Adipocyte (in vitro differentiated cells): ENCODE data around the gene ZC2HC1B.
"Not testable (repeated sequence)": the region's sequence is repeated elsewhere in the genome, so short reads cannot be mapped to it uniquely, and the experiment has no call there.

Experiments
- DNase-seq: peaks from one replicate; pipeline ENCODE4 v3.0.0-alpha.2; 2015; ENCODE audit warnings: low read depth
- H3K27me3 ChIP-seq: replicated peaks from 2 replicates; pipeline ENCODE4 v1.7.0; 2013; ENCODE audit warnings: mild to moderate bottlenecking, low read length, moderate library complexity; ENCODE audit not compliant: control insufficient read depth, insufficient read depth
- H3K36me3 ChIP-seq: 2 replicates; pipeline ENCODE4 v1.7.0; 2013; ENCODE audit warnings: low read length, mild to moderate bottlenecking, moderate library complexity; ENCODE audit not compliant: control insufficient read depth, insufficient read depth, severe bottlenecking
- H3K4me1 ChIP-seq: 2 replicates; pipeline ENCODE4 v1.7.0; 2013; ENCODE audit warnings: mild to moderate bottlenecking, low read length, moderate library complexity; ENCODE audit not compliant: control insufficient read depth, insufficient read depth
- H3K4me3 ChIP-seq: 2 replicates; pipeline ENCODE4 v1.7.0; 2013; ENCODE audit warnings: mild to moderate bottlenecking, low read length, moderate library complexity
- H3K9ac ChIP-seq: 2 replicates; pipeline ENCODE4 v1.7.0; 2013; ENCODE audit warnings: mild to moderate bottlenecking, low read length, moderate library complexity
- H3K9me3 ChIP-seq: 2 replicates; pipeline ENCODE4 v1.7.0; 2013; ENCODE audit warnings: mild to moderate bottlenecking, low read length, moderate library complexity; ENCODE audit not compliant: control insufficient read depth

ZC2HC1B gene

DNA sequence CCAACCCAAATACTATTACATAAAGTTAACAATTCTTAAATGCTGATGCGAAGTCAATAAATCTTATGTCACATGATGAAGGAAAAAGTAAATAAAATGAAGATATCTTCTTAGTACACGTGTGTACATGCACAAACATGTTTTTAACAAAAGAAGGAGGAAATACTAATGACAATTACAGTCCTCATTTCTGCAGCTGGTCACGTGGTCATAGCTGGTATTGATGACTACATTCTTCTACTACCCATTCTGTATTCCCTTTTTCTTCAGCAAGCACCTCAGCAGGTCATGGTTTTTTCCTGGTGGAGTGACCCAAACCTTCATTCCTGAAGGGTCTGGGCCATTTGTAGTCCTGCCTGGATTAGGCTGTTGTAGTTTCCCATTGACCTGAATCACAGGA is 4.5 kb downstream of the ZC2HC1B start:
- not testable (repeated sequence) for H3K9ac ChIP-seq, H3K4me1 ChIP-seq, H3K9me3 ChIP-seq, DNase-seq, H3K4me3 ChIP-seq, H3K27me3 ChIP-seq
- H3K36me3 ChIP-seq: peaks cover 24% of the 10 kb centered on the region

DNA sequence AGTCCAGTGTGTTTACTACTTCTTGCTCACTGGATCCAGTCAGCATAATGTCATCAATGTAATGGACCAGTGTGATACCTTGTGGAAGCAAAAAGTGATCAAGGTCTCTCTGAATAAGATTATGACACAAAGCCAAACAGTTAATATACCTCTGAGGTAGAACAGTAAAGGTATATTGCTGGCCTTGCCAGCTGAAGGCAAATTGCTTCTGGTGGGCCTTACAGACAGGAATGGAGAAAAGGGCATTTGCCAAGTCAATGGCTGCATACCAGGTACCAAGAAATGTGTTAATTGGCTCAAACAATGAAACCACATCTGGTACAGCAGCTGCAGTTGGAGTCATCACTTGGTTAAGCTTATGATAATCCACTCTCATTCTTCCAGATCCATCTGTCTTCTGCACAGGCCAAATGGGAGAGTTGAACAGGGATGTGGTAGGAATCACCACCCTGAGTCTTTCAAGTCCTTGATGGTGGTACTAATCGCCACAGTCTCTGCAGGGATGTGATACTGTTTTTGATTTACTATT is 7.0 kb downstream of the ZC2HC1B start:
- DNase-seq, H3K36me3 ChIP-seq, H3K4me3 ChIP-seq, H3K27me3 ChIP-seq, H3K4me1 ChIP-seq, H3K9me3 ChIP-seq, H3K9ac ChIP-seq: not testable (repeated sequence)

GRCh38 chr6:143872201-143872600 is 7.9 kb downstream of the ZC2HC1B start:
- Histone ChIP-seq H3K4me1 (no peaks in the 10 kb centered on the region), H3K4me3 (no peak overlapping the region), H3K9ac (no peak overlapping the region), H3K27me3 (no peaks in the 10 kb centered on the region), H3K36me3 (no peaks in the 10 kb centered on the region), H3K9me3 (peaks cover 6% of the 10 kb centered on the region)
- DNase-seq: peak; percentile 38

DNA sequence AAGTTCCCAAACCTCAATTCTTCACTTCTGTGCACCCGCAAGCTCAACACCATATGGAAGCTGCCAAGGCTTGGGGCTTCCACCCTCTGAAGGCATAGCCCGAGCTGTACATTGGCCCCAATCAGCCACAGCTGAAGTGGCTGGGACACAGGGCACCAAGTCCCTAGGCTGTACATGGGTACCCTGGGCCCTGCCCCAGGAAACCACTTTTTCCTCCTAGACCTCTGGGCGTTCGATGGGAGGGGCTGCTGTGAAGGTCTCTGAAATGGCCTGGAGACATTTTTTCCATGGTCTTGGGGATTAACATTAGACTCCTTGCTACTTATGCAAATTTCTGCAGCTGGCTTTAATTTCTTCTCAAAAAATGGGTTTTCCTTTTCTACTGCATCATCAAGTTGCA is 9.3 kb downstream of the ZC2HC1B start:
- H3K9ac ChIP-seq, H3K4me1 ChIP-seq, H3K4me3 ChIP-seq, H3K9me3 ChIP-seq, DNase-seq, H3K36me3 ChIP-seq, H3K27me3 ChIP-seq: not testable (repeated sequence)

GRCh38 chr6:143874503-143874902 is 10.2 kb downstream of the ZC2HC1B start:
- not testable (repeated sequence) for H3K27me3 ChIP-seq, H3K4me1 ChIP-seq, DNase-seq, H3K9me3 ChIP-seq, H3K36me3 ChIP-seq, H3K4me3 ChIP-seq, H3K9ac ChIP-seq

- peaks cover 8% of the 10 kb centered on the region for H3K9me3 ChIP-seq
- no peaks in the 10 kb centered on the region for H3K36me3 ChIP-seq
- DNase-seq: no peak
- no peaks in the 10 kb centered on the region for H3K4me1 ChIP-seq
- no peak overlapping the region for H3K4me3 ChIP-seq
- H3K27me3 ChIP-seq: no peaks in the 10 kb centered on the region
- H3K9ac ChIP-seq: no peak overlapping the region
These were observed 13.5 kb downstream of the ZC2HC1B start for GRCh38 chr6:143877584-143878271.

GRCh38 chr6:143878272-143878760 is 14.0 kb downstream of the ZC2HC1B start:
- no peaks in the 10 kb centered on the region for H3K27me3 ChIP-seq
- no peak for DNase-seq
- H3K9me3 ChIP-seq: peaks cover 8% of the 10 kb centered on the region
- no peaks in the 10 kb centered on the region for H3K36me3 ChIP-seq
- H3K4me1 ChIP-seq: no peaks in the 10 kb centered on the region
- no peak overlapping the region for H3K9ac ChIP-seq
- H3K4me3 ChIP-seq: no peak overlapping the region

GRCh38 chr6:143880412-143880811 is 16.1 kb downstream of the ZC2HC1B start:
- H3K4me1 ChIP-seq: no peaks in the 10 kb centered on the region
- no peak overlapping the region for H3K4me3 ChIP-seq
- no peak for DNase-seq
- H3K27me3 ChIP-seq: no peaks in the 10 kb centered on the region
- peaks cover 3% of the 10 kb centered on the region for H3K9me3 ChIP-seq
- no peak overlapping the region for H3K9ac ChIP-seq
- no peaks in the 10 kb centered on the region for H3K36me3 ChIP-seq

- Histone ChIP-seq H3K4me3 (no peak overlapping the region), H3K9ac (no peak overlapping the region), H3K27me3 (no peaks in the 10 kb centered on the region), H3K36me3 (no peaks in the 10 kb centered on the region), H3K9me3 (peaks cover 3% of the 10 kb centered on the region), H3K4me1 (no peaks in the 10 kb centered on the region)
- DNase-seq: no peak
These were observed 18.2 kb downstream of the ZC2HC1B start for GRCh38 chr6:143882401-143882930.

DNA sequence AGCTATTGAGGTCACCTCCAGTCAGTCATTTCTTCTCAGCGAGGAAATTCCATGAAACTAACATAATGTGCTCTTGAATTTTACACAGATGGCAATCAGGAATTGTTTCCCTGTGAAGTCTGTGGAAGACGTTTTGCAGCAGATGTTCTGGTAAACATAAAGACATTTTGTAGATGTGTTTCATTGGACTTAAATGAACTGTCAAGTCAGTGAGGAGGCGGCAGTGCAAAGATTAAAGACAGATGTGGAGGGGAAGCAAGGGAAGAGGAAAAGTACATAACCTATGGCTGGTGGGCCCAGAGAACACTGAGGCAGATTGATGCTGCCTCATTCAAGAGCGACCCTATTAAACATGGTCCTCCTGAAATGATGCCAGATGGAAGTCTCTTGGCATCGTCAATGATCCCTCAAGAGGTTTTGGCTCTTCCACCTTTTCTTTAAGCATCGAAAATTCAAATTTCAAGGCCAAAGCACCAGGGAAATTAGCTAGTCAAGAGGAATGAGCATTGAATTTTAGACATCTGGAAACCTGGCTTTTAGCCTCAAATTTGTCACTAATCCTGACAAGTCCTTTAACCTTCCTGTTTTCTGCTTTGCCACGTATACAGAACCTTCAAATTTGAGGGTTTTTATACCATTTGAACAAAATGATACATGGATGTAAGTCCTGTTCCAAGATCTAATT is 20.1 kb downstream of the ZC2HC1B start:
- Histone ChIP-seq H3K4me1 (no peaks in the 10 kb centered on the region), H3K4me3 (no peak overlapping the region), H3K9me3 (no peaks in the 10 kb centered on the region), H3K36me3 (no peaks in the 10 kb centered on the region), H3K27me3 (no peaks in the 10 kb centered on the region), H3K9ac (no peak overlapping the region)
- DNase-seq: peak; percentile 24

GRCh38 chr6:143885116-143885515 is 20.8 kb downstream of the ZC2HC1B start:
- H3K9ac ChIP-seq: no peak overlapping the region
- no peaks in the 10 kb centered on the region for H3K9me3 ChIP-seq
- DNase-seq: no peak
- H3K4me1 ChIP-seq: no peaks in the 10 kb centered on the region
- H3K4me3 ChIP-seq: no peak overlapping the region
- H3K27me3 ChIP-seq: no peaks in the 10 kb centered on the region
- H3K36me3 ChIP-seq: no peaks in the 10 kb centered on the region
